Gastroesophageal sphincter (tissue), 3 donors: Measurements from ENCODE around the gene NSUN3.

Experiments used
- CTCF ChIP-seq, 4 experiments: fragments of 200-600 bp in 2 of 4; fragments of 450-650 bp in 2 of 4; sonication (generic) in 1 of 4; IDR thresholded peaks; one replicate each; pipeline ENCODE4 v1.5.1; 2017 to 2019; ENCODE audit warnings: antibody characterized with exemption in 4 of 4, mild to moderate bottlenecking in 2 of 4, moderate library complexity in 2 of 4
- EP300 ChIP-seq: sonication (generic); formaldehyde crosslinking; IDR thresholded peaks from one replicate; pipeline ENCODE4 v1.6.1; 2017; ENCODE audit warnings: antibody characterized with exemption, mild to moderate bottlenecking
- POLR2AphosphoS5 ChIP-seq: sonication (generic); formaldehyde crosslinking; IDR thresholded peaks from one replicate; pipeline ENCODE4 v1.6.1; 2017; ENCODE audit warnings: antibody characterized with exemption

GRCh38 chr3:94130690-94131089 is 67.8 kb downstream of the NSUN3 start:
- no peak for TF ChIP-seq CTCF (IDR thresholded peaks at IDR 0.05)
- no peak for TF ChIP-seq EP300
- no peak for TF ChIP-seq POLR2AphosphoS5
